IPS DF 6.9 (cell line): ENCODE data around the gene DIP2C.

ENCODE experiments used
- DNase-seq: peaks from one replicate; pipeline ENCODE4 v3.0.0-alpha.2; 2013; ENCODE audit warnings: low read depth, low spot score
- H3K27ac ChIP-seq: one replicate; pipeline ENCODE4 v1.5.1; 2013; ENCODE audit warnings: low read length, control low read depth
- H3K27me3 ChIP-seq: 2 replicates; pipeline ENCODE4 v1.6.1; 2013; ENCODE audit warnings: mild to moderate bottlenecking, low read length; ENCODE audit not compliant: control insufficient read depth, insufficient read depth
- H3K36me3 ChIP-seq: 2 replicates; pipeline ENCODE4 v1.6.1; 2013; ENCODE audit warnings: low read length; ENCODE audit not compliant: control insufficient read depth, insufficient read depth
- H3K4me1 ChIP-seq: 2 replicates; pipeline ENCODE4 v1.6.1; 2013; ENCODE audit warnings: low read length; ENCODE audit not compliant: control insufficient read depth, insufficient read depth
- H3K4me3 ChIP-seq: 2 replicates; pipeline ENCODE4 v1.5.1; 2013; ENCODE audit warnings: mild to moderate bottlenecking, low read length
- H3K9me3 ChIP-seq: 2 replicates; pipeline ENCODE4 v1.6.1; 2013; ENCODE audit warnings: low read length, inconsistent platforms; ENCODE audit not compliant: control insufficient read depth, insufficient read depth
- WGBS: extraction: QIAGEN DNeasy Blood & Tissue Kit; methylation state at CpG from one replicate; pipeline ENCODE4 v1.1.7; 2013; ENCODE audit warnings: mixed read lengths, missing lambda C conversion rate; ENCODE audit not compliant: insufficient read length, insufficient coverage; 5-methylcytosine and 5-hydroxymethylcytosine counted together

DIP2C gene

DNA sequence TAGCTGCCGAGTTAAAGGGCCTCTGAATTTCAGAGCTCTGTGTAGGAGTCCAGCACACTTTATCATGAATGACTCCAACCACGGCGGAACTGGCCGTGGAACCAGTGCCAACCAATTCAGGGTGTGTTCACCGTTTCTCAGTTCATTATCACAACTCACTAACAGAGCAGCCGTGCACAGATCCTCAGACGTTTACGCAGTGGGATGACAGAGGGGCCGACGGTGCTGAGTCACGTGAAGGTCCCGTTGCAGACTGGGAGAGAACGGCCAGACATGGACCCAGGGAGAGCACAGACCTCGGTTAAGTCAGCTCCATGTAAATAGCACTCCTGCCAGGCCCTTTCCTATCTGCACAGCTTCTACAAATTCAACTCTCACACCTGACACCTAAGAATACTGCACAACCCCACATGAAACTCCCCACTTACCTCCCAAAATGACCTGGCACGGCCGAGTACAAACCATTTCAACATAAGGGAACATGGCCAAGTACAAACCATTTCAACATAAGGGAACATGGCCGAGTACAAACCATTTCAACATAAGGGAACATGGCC lies 95.5 kb downstream of the DIP2C start:
- H3K4me1 ChIP-seq = peaks cover 1% of the 10 kb centered on the region; the same call in 1 of the 2 replicates
- no CpG with 5 or more reads among the region's 17 CpGs for WGBS

GRCh38 chr10:593421-593820 lies 96.0 kb downstream of the DIP2C start:
- H3K9me3 ChIP-seq = no peaks in the 10 kb centered on the region
- no peaks in the 10 kb centered on the region for H3K27me3 ChIP-seq
- no peak for DNase-seq
- H3K27ac ChIP-seq = no peak overlapping the region
- H3K36me3 ChIP-seq = no peaks in the 10 kb centered on the region
- no peaks in the 10 kb centered on the region for H3K4me1 ChIP-seq
- H3K4me3 ChIP-seq = no peak overlapping the region
- no CpG with 5 or more reads among the region's 15 CpGs for WGBS

More for the DNA sequence above, 95.5 kb downstream of the DIP2C start:
- H3K4me3 ChIP-seq = no peak overlapping the region
- H3K9me3 ChIP-seq = no peaks in the 10 kb centered on the region
- H3K27ac ChIP-seq = no peak overlapping the region
- DNase-seq = no peak
- no peaks in the 10 kb centered on the region for H3K27me3 ChIP-seq
- H3K36me3 ChIP-seq = no peaks in the 10 kb centered on the region

GRCh38 chr10:593016-593415 lies 96.5 kb downstream of the DIP2C start:
- Histone ChIP-seq H3K27ac (no peak overlapping the region), H3K27me3 (no peaks in the 10 kb centered on the region), H3K4me1 (no peaks in the 10 kb centered on the region), H3K9me3 (no peaks in the 10 kb centered on the region), H3K4me3 (no peak overlapping the region), H3K36me3 (no peaks in the 10 kb centered on the region)
- DNase-seq = no peak
- no CpG with 5 or more reads among the region's 7 CpGs for WGBS

- Histone ChIP-seq H3K4me1 (no peaks in the 10 kb centered on the region), H3K27me3 (no peaks in the 10 kb centered on the region), H3K9me3 (no peaks in the 10 kb centered on the region), H3K4me3 (no peak overlapping the region), H3K36me3 (no peaks in the 10 kb centered on the region), H3K27ac (no peak overlapping the region)
- no peak for DNase-seq
- WGBS = no CpG with 5 or more reads among the region's 11 CpGs
These were observed 97.8 kb downstream of the DIP2C start for GRCh38 chr10:591646-592045.

DNA sequence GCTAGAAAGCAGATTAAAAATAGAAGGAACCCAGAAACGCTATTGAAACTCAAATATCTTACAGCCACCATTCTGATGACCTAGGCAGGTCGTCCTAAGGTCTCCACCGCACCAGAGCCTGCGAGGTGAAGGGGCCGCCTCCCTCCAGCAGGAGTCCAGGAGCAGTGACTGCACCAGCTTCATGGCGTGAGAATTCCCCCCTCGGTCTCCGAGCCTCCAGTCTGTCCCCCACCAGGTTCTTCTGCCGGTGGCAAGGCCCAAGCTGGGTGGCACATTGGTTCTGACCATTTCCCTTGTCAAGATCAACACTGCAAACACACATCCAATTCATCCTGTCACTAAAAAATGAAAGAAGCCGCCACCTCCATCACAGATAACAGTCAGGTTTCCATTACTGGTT lies 98.7 kb downstream of the DIP2C start:
- DNase-seq = no peak
- H3K36me3 ChIP-seq = no peaks in the 10 kb centered on the region
- no peak overlapping the region for H3K4me3 ChIP-seq
- no peak overlapping the region for H3K27ac ChIP-seq
- H3K27me3 ChIP-seq = no peaks in the 10 kb centered on the region
- no peaks in the 10 kb centered on the region for H3K4me1 ChIP-seq
- no peaks in the 10 kb centered on the region for H3K9me3 ChIP-seq
- no CpG with 5 or more reads among the region's 10 CpGs for WGBS

GRCh38 chr10:589961-590680 lies 99.3 kb downstream of the DIP2C start:
- no peaks in the 10 kb centered on the region for H3K27me3 ChIP-seq
- H3K36me3 ChIP-seq = no peaks in the 10 kb centered on the region
- no peak for DNase-seq
- WGBS = no CpG with 5 or more reads among the region's 21 CpGs
- H3K9me3 ChIP-seq = no peaks in the 10 kb centered on the region
- H3K4me1 ChIP-seq = no peaks in the 10 kb centered on the region
- H3K4me3 ChIP-seq = no peak overlapping the region
- no peak overlapping the region for H3K27ac ChIP-seq

GRCh38 chr10:588246-589165 lies 101.0 kb downstream of the DIP2C start:
- WGBS = no CpG with 5 or more reads among the region's 27 CpGs
- Histone ChIP-seq H3K36me3 (no peaks in the 10 kb centered on the region), H3K27me3 (no peaks in the 10 kb centered on the region), H3K27ac (no peak overlapping the region), H3K4me3 (no peak overlapping the region), H3K4me1 (no peaks in the 10 kb centered on the region), H3K9me3 (no peaks in the 10 kb centered on the region)
- DNase-seq = no peak

- H3K9me3 ChIP-seq = no peaks in the 10 kb centered on the region
- H3K36me3 ChIP-seq = no peaks in the 10 kb centered on the region
- no peaks in the 10 kb centered on the region for H3K27me3 ChIP-seq
- H3K4me3 ChIP-seq = no peak overlapping the region
- DNase-seq = no peak
- no peak overlapping the region for H3K27ac ChIP-seq
- no CpG with 5 or more reads among the region's 11 CpGs for WGBS
- H3K4me1 ChIP-seq = no peaks in the 10 kb centered on the region
These were observed 102.8 kb downstream of the DIP2C start for GRCh38 chr10:586716-587115.

DNA sequence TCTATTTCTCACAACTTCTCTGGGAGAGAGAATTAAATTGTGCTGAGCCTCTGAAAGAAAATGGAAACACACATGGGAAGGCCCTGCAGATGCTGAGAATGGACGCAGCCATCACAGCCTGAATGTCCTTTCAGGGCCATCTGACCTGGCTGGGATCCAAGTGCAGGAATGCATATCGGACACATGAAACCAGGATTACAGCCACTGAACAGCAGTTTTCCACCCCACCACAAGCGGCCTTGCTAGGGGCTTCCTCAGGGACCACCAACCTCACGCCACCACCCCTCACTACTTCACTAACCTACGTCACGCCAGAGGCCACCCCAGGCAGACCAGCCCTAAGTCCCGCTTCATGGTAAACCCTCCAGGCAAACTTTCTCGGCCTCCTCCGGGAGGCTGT lies 103.3 kb downstream of the DIP2C start:
- no peak overlapping the region for H3K4me3 ChIP-seq
- no peak overlapping the region for H3K27ac ChIP-seq
- DNase-seq = no peak
- no peaks in the 10 kb centered on the region for H3K4me1 ChIP-seq
- no peaks in the 10 kb centered on the region for H3K27me3 ChIP-seq
- no peaks in the 10 kb centered on the region for H3K36me3 ChIP-seq
- H3K9me3 ChIP-seq = no peaks in the 10 kb centered on the region
- no CpG with 5 or more reads among the region's 9 CpGs for WGBS

DNA sequence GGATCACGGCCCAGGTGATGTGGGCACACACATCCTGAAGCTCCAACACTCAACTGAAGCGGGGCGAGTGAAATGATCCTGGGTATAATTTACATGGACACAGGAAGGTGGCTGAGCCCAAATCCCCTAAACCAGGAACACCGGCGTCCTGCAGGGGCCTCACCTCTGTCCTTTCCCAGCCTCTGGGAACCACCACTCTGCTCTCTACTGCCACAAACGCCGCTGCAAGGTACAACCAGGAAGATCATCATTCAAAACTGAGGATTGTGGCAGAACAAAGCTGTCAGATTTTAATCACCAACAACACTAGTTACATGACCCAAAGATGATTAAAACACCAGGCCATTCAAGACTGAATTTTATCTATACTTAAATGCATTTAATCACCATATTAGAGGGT lies 104.0 kb downstream of the DIP2C start:
- Histone ChIP-seq H3K4me3 (no peak overlapping the region), H3K27me3 (no peaks in the 10 kb centered on the region), H3K36me3 (no peaks in the 10 kb centered on the region), H3K27ac (no peak overlapping the region), H3K9me3 (no peaks in the 10 kb centered on the region), H3K4me1 (no peaks in the 10 kb centered on the region)
- no peak for DNase-seq
- WGBS = no CpG with 5 or more reads among the region's 7 CpGs
